GM18951 (cell line): ENCODE data around the gene SRSF1.
A peak's percentile ranks its signal among the peaks of the same experiment; 100 is the strongest.
"Not testable (repeated sequence)": the region's sequence is repeated elsewhere in the genome, so short reads cannot be mapped to it uniquely, and the experiment has no call there.

Source experiments
- POLR2A ChIP-seq: IDR thresholded peaks from 4 replicates; pipeline ENCODE4 v1.6.1; 2011; ENCODE audit warnings: mild to moderate bottlenecking; ENCODE audit not compliant: insufficient read length, insufficient read depth; ENCODE audit errors: extremely low read depth
- in situ Hi-C: fragments of 300-500 bp; cut with MboI; formaldehyde crosslinking; loops from one replicate; pipeline ENCODE4 v1.12.0; 2022; ENCODE audit warnings: low sequenced_read_pairs, mixed read lengths, inconsistent platforms; ENCODE audit not compliant: unreplicated experiment

SRSF1 gene

GRCh38 chr17:58006924-58007780 is at the start of gene SRSF1:
Gene SRSF1, minus strand, starts transcription at chr17:58007246. Its CDS starts 109 bp downstream, at chr17:58007137.
- in situ Hi-C loops, result loop anchor here (10.0 kb wide), 1 partner anchor 112 kb away; no protein-coding TSS in a partner anchor
- TF ChIP-seq POLR2A, result peak; percentile 95

GRCh38 chr17:58056476-58056875 is 49.4 kb upstream of the SRSF1 start:
- TF ChIP-seq POLR2A, result no peak
- in situ Hi-C loops, result no loop called here

- no peak for TF ChIP-seq POLR2A
- in situ Hi-C loops, result no loop called here
Measured at GRCh38 chr17:58054641-58055040, 47.6 kb upstream of the SRSF1 start.

GRCh38 chr17:58052945-58053715 is 46.1 kb upstream of the SRSF1 start:
- no peak for TF ChIP-seq POLR2A
- in situ Hi-C loops, result no loop called here

GRCh38 chr17:58052407-58052806 is 45.4 kb upstream of the SRSF1 start:
- in situ Hi-C loops, result no loop called here
- no peak for TF ChIP-seq POLR2A

- TF ChIP-seq POLR2A, result no peak
- in situ Hi-C loops, result no loop called here
Measured at GRCh38 chr17:58051468-58051867, 44.4 kb upstream of the SRSF1 start.

GRCh38 chr17:58050966-58051365 is 43.9 kb upstream of the SRSF1 start:
- in situ Hi-C loops, result no loop called here
- no peak for TF ChIP-seq POLR2A

GRCh38 chr17:58049533-58049932 is 42.5 kb upstream of the SRSF1 start:
- in situ Hi-C loops, result no loop called here
- TF ChIP-seq POLR2A, result no peak

- no peak for TF ChIP-seq POLR2A
- in situ Hi-C loops, result no loop called here
Measured at GRCh38 chr17:58047376-58048150, 40.5 kb upstream of the SRSF1 start.

GRCh38 chr17:58046239-58047094 is 39.4 kb upstream of the SRSF1 start:
- TF ChIP-seq POLR2A, result no peak
- in situ Hi-C loops, result no loop called here

- in situ Hi-C loops, result not testable (repeated sequence)
Measured at GRCh38 chr17:58044256-58044655, 37.2 kb upstream of the SRSF1 start.
